Fibroblast of the aortic adventitia (primary cell): ENCODE results near the gene OR52B4. TPM values are rescaled to one million over a fixed set of nuclear protein-coding genes. Genes with fewer than 3 reads are reported as not detected.
"Not testable (repeated sequence)": the region's sequence is repeated elsewhere in the genome, so short reads cannot be mapped to it uniquely, and the experiment has no call there.

Experiments used
- DNase-seq: peaks from one replicate; pipeline ENCODE4 v3.0.0-alpha.2; 2010; ENCODE audit warnings: low read depth
- H3K4me3 ChIP-seq: 2 replicates; pipeline ENCODE4 v1.5.1; 2011; ENCODE audit warnings: low read depth, mild to moderate bottlenecking, control low read depth, low read length, moderate library complexity
- CTCF ChIP-seq: IDR thresholded peaks from 2 replicates; pipeline ENCODE4 v1.5.1; 2011; ENCODE audit warnings: mild to moderate bottlenecking, low read length, control low read depth, inconsistent platforms; ENCODE audit not compliant: insufficient read depth
- total RNA-seq: library from RNA; depleted of rRNA; stranded (reverse); fragments of >200 nt; gene quantifications from 2 replicates; pipeline ENCODE4 v1.2.3, GENCODE V29; 2012; ENCODE audit warnings: low replicate concordance

Gene OR52B4
- total RNA-seq, 1 donor, result not detected

GRCh38 chr11:4385978-4386740 is 18.0 kb upstream of the OR52B4 start:
- H3K4me3 ChIP-seq, result no peak overlapping the region
- no peak for DNase-seq
- no peak for TF ChIP-seq CTCF

- no peak overlapping the region for H3K4me3 ChIP-seq
- no peak for DNase-seq
- no peak for TF ChIP-seq CTCF
Observed at GRCh38 chr11:4381901-4382300, 13.7 kb upstream of the OR52B4 start.

- DNase-seq, result no peak
- no peak overlapping the region for H3K4me3 ChIP-seq
- no peak for TF ChIP-seq CTCF
Observed at GRCh38 chr11:4375431-4376140, 7.4 kb upstream of the OR52B4 start.

GRCh38 chr11:4370166-4370565 is 2.0 kb upstream of the OR52B4 start:
- DNase-seq, result no peak
- no peak for TF ChIP-seq CTCF
- H3K4me3 ChIP-seq, result no peak overlapping the region

GRCh38 chr11:4348142-4348541 is 20.0 kb downstream of the OR52B4 start:
- H3K4me3 ChIP-seq, DNase-seq: not testable (repeated sequence)

- not testable (repeated sequence) for H3K4me3 ChIP-seq, DNase-seq
Observed at GRCh38 chr11:4345366-4345765, 22.8 kb downstream of the OR52B4 start.

GRCh38 chr11:4334356-4334755 is 33.8 kb downstream of the OR52B4 start:
- not testable (repeated sequence) for DNase-seq, H3K4me3 ChIP-seq

Other genes with a start within 250 kb of the OR52B4 start
- gene TRIM21, start 25.3 kb upstream of the OR52B4 start, total RNA-seq, result 15.4 and 15.6 TPM in 2 replicates
- gene OR52K2, start 80.9 kb upstream of the OR52B4 start, total RNA-seq, result not detected in 2 replicates
- not detected in 2 replicates for gene OR52K1, start 114.3 kb upstream of the OR52B4 start, total RNA-seq
- not detected in 2 replicates for gene OR52M1, start 176.8 kb upstream of the OR52B4 start, total RNA-seq
- gene OR52I2, start 213.4 kb upstream of the OR52B4 start, total RNA-seq, result not detected in 2 replicates
- not detected in 2 replicates for gene OR52I1, start 225.7 kb upstream of the OR52B4 start, total RNA-seq
- gene TRIM68, start 239.8 kb upstream of the OR52B4 start, total RNA-seq, result 9.9 and 13.0 TPM in 2 replicates